Smooth muscle cell (in vitro differentiated cells): Measurements from ENCODE around the gene GRK5. TPM values are rescaled to one million over a fixed set of nuclear protein-coding genes. Genes with fewer than 3 reads are reported as not detected.

Experiments used
- DNase-seq: peaks from one replicate; lab custom pipeline; 2025; ENCODE audit not compliant: unreplicated experiment; lab: John Stamatoyannopoulos, UW
- H2AFZ ChIP-seq: fragments of 200-600 bp; sonication (generic); 2 replicates; pipeline ENCODE4 v1.6.0; 2016; ENCODE audit warnings: antibody characterized with exemption, low read depth, mild to moderate bottlenecking
- H3F3A ChIP-seq: fragments of 200-600 bp; sonication (generic); 2 replicates; pipeline ENCODE4 v1.6.0; 2017; ENCODE audit warnings: antibody characterized with exemption, low read depth
- H3K27ac ChIP-seq: fragments of 200-600 bp; sonication (generic); 2 replicates; pipeline ENCODE4 v1.5.1; 2016; ENCODE audit warnings: low read depth, mild to moderate bottlenecking
- H3K27me3 ChIP-seq: fragments of 200-600 bp; sonication (generic); 2 replicates; pipeline ENCODE4 v1.6.1; 2016; ENCODE audit warnings: low read depth, mild to moderate bottlenecking
- H3K36me3 ChIP-seq: fragments of 200-600 bp; sonication (generic); 2 replicates; pipeline ENCODE4 v1.5.1; 2016; ENCODE audit warnings: low read depth
- H3K4me1 ChIP-seq: fragments of 200-600 bp; sonication (generic); 2 replicates; pipeline ENCODE4 v1.5.1; 2016; ENCODE audit warnings: low read depth
- H3K4me2 ChIP-seq: fragments of 200-600 bp; sonication (generic); 2 replicates; pipeline ENCODE4 v1.6.0; 2016; ENCODE audit warnings: mild to moderate bottlenecking
- H3K4me3 ChIP-seq: fragments of 200-600 bp; sonication (generic); 2 replicates; pipeline ENCODE4 v1.5.1; 2016; ENCODE audit warnings: mild to moderate bottlenecking
- H3K79me2 ChIP-seq: fragments of 200-600 bp; sonication (generic); 2 replicates; pipeline ENCODE4 v1.6.0; 2016; ENCODE audit warnings: low read depth, mild to moderate bottlenecking
- H3K9ac ChIP-seq: fragments of 200-600 bp; sonication (generic); 2 replicates; pipeline ENCODE4 v1.6.0; 2016; ENCODE audit warnings: low read depth
- H3K9me3 ChIP-seq: fragments of 200-600 bp; sonication (generic); replicated peaks from 2 replicates; pipeline ENCODE4 v1.5.1; 2016; ENCODE audit warnings: low read depth
- H4K20me1 ChIP-seq: fragments of 200-600 bp; sonication (generic); 2 replicates; pipeline ENCODE4 v1.6.0; 2016; ENCODE audit warnings: low read depth
- CTCF ChIP-seq: fragments of 200-600 bp; sonication (generic); IDR thresholded peaks from 2 replicates; pipeline ENCODE4 v1.5.1; 2017; ENCODE audit warnings: borderline replicate concordance, mild to moderate bottlenecking, antibody characterized with exemption; ENCODE audit not compliant: insufficient read depth, poor library complexity, severe bottlenecking
- WGBS: methylation state at CpG from one replicate; pipeline ENCODE4 v1.1.7; 2016; ENCODE audit warnings: low lambda C conversion rate; 5-methylcytosine and 5-hydroxymethylcytosine counted together
- polyA plus RNA-seq: library from polyadenylated mRNA; unstranded; fragments of >200 nt; fragmentation: Nextera tagmentation; extraction: Ambion mirVana; gene quantifications from 2 replicates; pipeline ENCODE4 v1.2.1, GENCODE V29; 2016
- total RNA-seq: library from RNA; depleted of rRNA; stranded (reverse); fragments of >200 nt; gene quantifications from 2 replicates; pipeline ENCODE4 v1.2.3, GENCODE V29; 2014

GRK5 gene
- total and polyA plus RNA-seq, 2 experiments from 2014 or later, result 4.4 to 5.2 TPM

GRCh38 chr10:119416855-119417254 is 209.5 kb downstream of the GRK5 start:
- Histone ChIP-seq H2AFZ (no peak overlapping the region), H4K20me1 (no peaks in the 10 kb centered on the region), H3K36me3 (no peaks in the 10 kb centered on the region), H3K4me1 (peaks cover 16% of the 10 kb centered on the region), H3K9ac (no peak overlapping the region), H3K79me2 (no peaks in the 10 kb centered on the region), H3K9me3 (no peaks in the 10 kb centered on the region), H3K4me3 (no peak overlapping the region), H3F3A (peaks cover 15% of the 10 kb centered on the region), H3K27ac (no peak overlapping the region), H3K4me2 (no peak overlapping the region), H3K27me3 (no peaks in the 10 kb centered on the region)
- TF ChIP-seq CTCF, result peak; percentile 71
- WGBS, result 52% methylated on average over 10 of the region's 10 CpGs
- DNase-seq, result no peak

GRCh38 chr10:119417852-119418251 is 210.5 kb downstream of the GRK5 start:
- Histone ChIP-seq H2AFZ (no peak overlapping the region), H3K27ac (no peak overlapping the region), H3K4me2 (no peak overlapping the region)

GRCh38 chr10:119418362-119418761 is 211.0 kb downstream of the GRK5 start:
- DNase-seq, result no peak
- no peak overlapping the region for H3K4me3 ChIP-seq
- no peak for TF ChIP-seq CTCF
- WGBS, result 93% methylated on average over 4 of the region's 4 CpGs
- peaks cover 15% of the 10 kb centered on the region for H3K4me1 ChIP-seq
- H3K9ac ChIP-seq, result no peak overlapping the region
- H3F3A ChIP-seq, result peaks cover 13% of the 10 kb centered on the region
- H3K79me2 ChIP-seq, result no peaks in the 10 kb centered on the region
- H2AFZ ChIP-seq, result no peak overlapping the region
- no peak overlapping the region for H3K27ac ChIP-seq
- no peaks in the 10 kb centered on the region for H3K9me3 ChIP-seq
- no peak overlapping the region for H3K4me2 ChIP-seq
- no peaks in the 10 kb centered on the region for H3K36me3 ChIP-seq
- no peaks in the 10 kb centered on the region for H3K27me3 ChIP-seq
- peaks cover 5% of the 10 kb centered on the region for H4K20me1 ChIP-seq

More at GRCh38 chr10:119417852-119418251, 210.5 kb downstream of the GRK5 start:
- Histone ChIP-seq H4K20me1 (peaks cover 5% of the 10 kb centered on the region), H3K27me3 (no peaks in the 10 kb centered on the region), H3K79me2 (no peaks in the 10 kb centered on the region), H3K9me3 (no peaks in the 10 kb centered on the region), H3K36me3 (no peaks in the 10 kb centered on the region), H3K9ac (no peak overlapping the region), H3F3A (peaks cover 15% of the 10 kb centered on the region), H3K4me1 (peaks cover 20% of the 10 kb centered on the region), H3K4me3 (no peak overlapping the region)
- TF ChIP-seq CTCF, result no peak
- DNase-seq, result no peak
- WGBS, result 93% methylated on average over 9 of the region's 9 CpGs

- no peak overlapping the region for H3K4me2 ChIP-seq
- WGBS, result 89% methylated on average over 2 of the region's 2 CpGs
- no peak for DNase-seq
- H3K79me2 ChIP-seq, result no peaks in the 10 kb centered on the region
- H3K4me1 ChIP-seq, result peaks cover 12% of the 10 kb centered on the region
- H2AFZ ChIP-seq, result no peak overlapping the region
- peaks cover 5% of the 10 kb centered on the region for H4K20me1 ChIP-seq
- H3K4me3 ChIP-seq, result no peak overlapping the region
- no peak overlapping the region for H3K27ac ChIP-seq
- no peaks in the 10 kb centered on the region for H3K36me3 ChIP-seq
- H3F3A ChIP-seq, result peaks cover 6% of the 10 kb centered on the region
- H3K9ac ChIP-seq, result no peak overlapping the region
- H3K27me3 ChIP-seq, result no peaks in the 10 kb centered on the region
- H3K9me3 ChIP-seq, result no peaks in the 10 kb centered on the region
- no peak for TF ChIP-seq CTCF
Observed at GRCh38 chr10:119419931-119420330, 212.6 kb downstream of the GRK5 start.
